HepG2 (cell line): Measurements from ENCODE around the gene POU4F2. TPM values are rescaled to one million over a fixed set of nuclear protein-coding genes. Genes with fewer than 3 reads are reported as not detected.

ENCODE experiments used
- ATAC-seq: fragments of 200-7000 bp; cut with Tn5 transposase; 3 replicates; pipeline ENCODE4 v1.9.1; 2020; ENCODE audit warnings: mild to moderate bottlenecking, moderate library complexity
- BruUV-seq: library from RNA; stranded (reverse); fragments of 400-500 nt; replicated peaks from 2 replicates; lab custom pipeline; 2021; lab: Mats Ljungman, UMichigan
- CTCF ChIA-PET: fragments of 300-600 bp; formaldehyde crosslinking; extraction: SDS; loops from one replicate; lab custom pipeline; 2021; ENCODE audit warnings: low total read pairs, inconsistent platforms, low intra/inter-chr PET ratio; lab: Yijun Ruan, JAX
- POLR2A ChIA-PET: fragments of 350-600 bp; sonication (Branson Sonifier 250); formaldehyde crosslinking; loops from one replicate; lab custom pipeline; 2020; ENCODE audit warnings: antibody characterized with exemption, inconsistent platforms; lab: Yijun Ruan, JAX
- DNase-seq: peaks from one replicate; pipeline ENCODE4 v3.0.0-alpha.2; 2015; ENCODE audit warnings: low spot score
- FAIRE-seq: peaks from 3 replicates; lab custom pipeline; 2011; peaks lifted over from hg19 to GRCh38; lab: Jason Lieb, UNC
- H2AFZ ChIP-seq: one replicate; pipeline ENCODE4 v1.6.1; 2011; ENCODE audit warnings: low read length, inconsistent platforms
- H3K27ac ChIP-seq: fragments of 300-600 bp; 3 replicates; pipeline ENCODE4 v1.8.0; 2011; ENCODE audit warnings: mixed run types, mild to moderate bottlenecking, mixed read lengths, low read length, inconsistent platforms; ENCODE audit not compliant: insufficient read depth; ENCODE audit errors: extremely low read length
- H3K27me3 ChIP-seq, 2 experiments: fragments of 200-600 bp in 1 of 2; 2 replicates in 1 of 2; 3 replicates in 1 of 2; pipeline versions ENCODE4 v1.6.0 to v1.8.0; 2011; ENCODE audit warnings: low read length in 2 of 2, mild to moderate bottlenecking in 2 of 2, moderate library complexity in 2 of 2, inconsistent platforms in 1 of 2; ENCODE audit not compliant: insufficient read depth in 2 of 2, control insufficient read depth in 1 of 2
- H3K36me3 ChIP-seq, 2 experiments: fragments of 200-600 bp in 1 of 2; replicated peaks in 1 of 2; 2 replicates in 1 of 2; 3 replicates in 1 of 2; pipeline versions ENCODE4 v1.5.1 to v1.8.0; 2011; ENCODE audit warnings: low read length in 2 of 2, inconsistent platforms in 1 of 2; ENCODE audit not compliant: insufficient read depth in 2 of 2, control insufficient read depth in 1 of 2
- H3K4me1 ChIP-seq: 2 replicates; pipeline ENCODE4 v1.5.1; 2012; ENCODE audit warnings: low read length, inconsistent platforms; ENCODE audit not compliant: insufficient read depth
- H3K4me2 ChIP-seq: 2 replicates; pipeline ENCODE4 v1.6.0; 2011; ENCODE audit warnings: low read depth, low read length, inconsistent platforms
- H3K4me3 ChIP-seq, 3 experiments: fragments of 200-600 bp in 1 of 3; sonication (generic), shearing (Covaris generic) in 1 of 3; replicated peaks in 1 of 3; 2 replicates each; pipeline ENCODE4 v1.5.1; 2011 to 2016; ENCODE audit warnings: low read length in 3 of 3, inconsistent platforms in 2 of 3, low read depth in 2 of 3, mild to moderate bottlenecking in 2 of 3, control low read depth in 1 of 3, mixed read lengths in 1 of 3; ENCODE audit not compliant: insufficient read depth in 1 of 3
- H3K79me2 ChIP-seq: one replicate; pipeline ENCODE4 v1.6.1; 2011; ENCODE audit warnings: low read length, inconsistent platforms; ENCODE audit not compliant: insufficient read depth
- H3K9ac ChIP-seq: 2 replicates; pipeline ENCODE4 v1.6.0; 2011; ENCODE audit warnings: mild to moderate bottlenecking, low read depth, low read length, inconsistent platforms; ENCODE audit not compliant: insufficient read depth
- H3K9me3 ChIP-seq: 2 replicates; pipeline ENCODE4 v1.5.1; 2012; ENCODE audit warnings: mild to moderate bottlenecking, low read length
- H4K20me1 ChIP-seq: 2 replicates; pipeline ENCODE4 v1.6.0; 2011; ENCODE audit warnings: inconsistent platforms, mild to moderate bottlenecking, low read length, moderate library complexity; ENCODE audit not compliant: insufficient read depth
- ARID5B ChIP-seq: IDR thresholded peaks from 2 replicates; pipeline ENCODE4 v1.4.0; 2020; ENCODE audit warnings: mild to moderate bottlenecking, missing genetic modification reagents
- ATRX ChIP-seq: sonication (generic); formaldehyde crosslinking; IDR thresholded peaks from 2 replicates; pipeline ENCODE4 v1.4.0; 2020; ENCODE audit warnings: missing genetic modification reagents, borderline replicate concordance
- CBX2 ChIP-seq, 2 experiments: fragments of 200-600 bp in 1 of 2; sonication (generic); formaldehyde crosslinking in 1 of 2; IDR thresholded peaks; 2 replicates each; pipeline versions ENCODE4 v1.7.0 to v1.8.1; 2018 to 2022; ENCODE audit warnings: low read depth in 2 of 2, low read length in 1 of 2, mild to moderate bottlenecking in 1 of 2, missing genetic modification reagents in 1 of 2
- EP300 ChIP-seq, 3 experiments: sonication (generic) in 1 of 3; formaldehyde crosslinking in 1 of 3; IDR thresholded peaks; 2 replicates each; pipeline versions ENCODE4 v1.5.1 to v1.6.1; 2011 to 2020; ENCODE audit warnings: low read depth in 2 of 3, low read length in 2 of 3, borderline replicate concordance in 1 of 3, improper control_type of control experiment in 1 of 3, mild to moderate bottlenecking in 1 of 3, missing genetic modification reagents in 1 of 3, moderate library complexity in 1 of 3
- MBNL3 ChIP-seq: fragments of 250-450 bp; sonication (Bioruptor Pico); conservative IDR thresholded peaks from 2 replicates; pipeline ENCODE4 v1.8.0; 2022; ENCODE audit warnings: mild to moderate bottlenecking, inconsistent platforms
- SIN3B ChIP-seq: fragments of 150-350 bp; IDR thresholded peaks from 2 replicates; pipeline ENCODE4 v1.6.1; 2014; ENCODE audit warnings: low read length
- TFAP4 ChIP-seq: sonication (generic); IDR thresholded peaks from 2 replicates; pipeline ENCODE4 v1.6.1; 2016; ENCODE audit warnings: low read depth, borderline replicate concordance
- ZNF329 ChIP-seq: sonication (generic); formaldehyde crosslinking; IDR thresholded peaks from 2 replicates; pipeline ENCODE4 v1.9.0; 2021; ENCODE audit warnings: low read depth, mild to moderate bottlenecking, missing genetic modification reagents
- ZNF333 ChIP-seq: sonication (generic); formaldehyde crosslinking; IDR thresholded peaks from 2 replicates; pipeline ENCODE4 v1.4.0; 2020; ENCODE audit warnings: mild to moderate bottlenecking, missing genetic modification reagents, borderline replicate concordance
- WGBS: methylation state at CpG from one replicate; pipeline ENCODE4 v1.1.6; 2017; ENCODE audit warnings: low lambda C conversion rate; 5-methylcytosine and 5-hydroxymethylcytosine counted together
- in situ Hi-C: cut with HindIII; loops from 2 replicates; pipeline ENCODE4 v1.10.0; 2017; ENCODE audit warnings: low pct_unique_long_range_greater_than_20kb; ENCODE audit not compliant: extremely low pct_ligation_motif_present
- intact Hi-C: fragments of 100-400 bp; cut with micrococcal nuclease; formaldehyde crosslinking; loops from one replicate; pipeline ENCODE4 v1.10.0; 2022; ENCODE audit not compliant: unreplicated experiment
- polyA plus RNA-seq, 8 experiments: library from polyadenylated mRNA; depleted of rRNA in 3 of 8; stranded (reverse) in 7 of 8; unstranded in 1 of 8; fragments of >200 nt; fragmentation: Illumina TruSeq in 4 of 8; extraction: Trizol in 4 of 8; gene quantifications; 2 replicates each; pipeline versions ENCODE4 v1.2.1 to v1.2.3, GENCODE V29; 2011 to 2016; ENCODE audit warnings: low read depth in 4 of 8, missing spikeins in 1 of 8, mixed read lengths in 1 of 8; ENCODE audit not compliant: insufficient read depth in 1 of 8
- total RNA-seq, 5 experiments: library from RNA; depleted of rRNA; stranded (reverse); fragments of >200 nt; fragmentation: Illumina TruSeq; extraction: Trizol; gene quantifications; 2 replicates each; pipeline ENCODE4 v1.2.3, GENCODE V29; 2016; ENCODE audit warnings: low read depth in 1 of 5
- TF ChIP-seq, protein P1 (sequence below): sonication (generic); formaldehyde crosslinking; conservative IDR thresholded peaks from 2 replicates; pipeline ENCODE4 v1.4.0; 2020; ENCODE audit warnings: missing genetic modification reagents

POU4F2 gene
- total and polyA plus RNA-seq, 2 of the 13 experiments (the other 11 are each of a cell fraction or from before 2014, with no cell fraction given): not detected

- Histone ChIP-seq H3K4me2 (no peak overlapping the region), H3K36me3 (no peaks in the 10 kb centered on the region), H3K9ac (no peak overlapping the region), H2AFZ (no peak overlapping the region), H3K27ac (no peak overlapping the region), H4K20me1 (no peaks in the 10 kb centered on the region), H3K27me3 (no peaks in the 10 kb centered on the region), H3K4me3 (no peak overlapping the region), H3K9me3 (no peaks in the 10 kb centered on the region), H3K4me1 (no peaks in the 10 kb centered on the region), H3K79me2 (no peaks in the 10 kb centered on the region)
- 56% methylated on average over 29 of the region's 37 CpGs for WGBS
- ChIA-PET CTCF (no interaction called here), POLR2A (no interaction called here)
- ATAC-seq: no peak
- BruUV-seq: no TSS peak
- DNase-seq: no peak
- FAIRE-seq: no peak
- intact Hi-C loops: no loop called here
- no peak for TF ChIP-seq ZNF333
- TF ChIP-seq TFAP4: no peak
- no peak for TF ChIP-seq ATRX (CRISPR knock-in tag)
- no peak for TF ChIP-seq SIN3B
- TF ChIP-seq ARID5B (CRISPR knock-in tag): no peak
- TF ChIP-seq, protein P1, sequence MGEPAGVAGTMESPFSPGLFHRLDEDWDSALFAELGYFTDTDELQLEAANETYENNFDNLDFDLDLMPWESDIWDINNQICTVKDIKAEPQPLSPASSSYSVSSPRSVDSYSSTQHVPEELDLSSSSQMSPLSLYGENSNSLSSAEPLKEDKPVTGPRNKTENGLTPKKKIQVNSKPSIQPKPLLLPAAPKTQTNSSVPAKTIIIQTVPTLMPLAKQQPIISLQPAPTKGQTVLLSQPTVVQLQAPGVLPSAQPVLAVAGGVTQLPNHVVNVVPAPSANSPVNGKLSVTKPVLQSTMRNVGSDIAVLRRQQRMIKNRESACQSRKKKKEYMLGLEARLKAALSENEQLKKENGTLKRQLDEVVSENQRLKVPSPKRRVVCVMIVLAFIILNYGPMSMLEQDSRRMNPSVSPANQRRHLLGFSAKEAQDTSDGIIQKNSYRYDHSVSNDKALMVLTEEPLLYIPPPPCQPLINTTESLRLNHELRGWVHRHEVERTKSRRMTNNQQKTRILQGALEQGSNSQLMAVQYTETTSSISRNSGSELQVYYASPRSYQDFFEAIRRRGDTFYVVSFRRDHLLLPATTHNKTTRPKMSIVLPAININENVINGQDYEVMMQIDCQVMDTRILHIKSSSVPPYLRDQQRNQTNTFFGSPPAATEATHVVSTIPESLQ (CRISPR knock-in tag): no peak
- TF ChIP-seq MBNL3: no peak
- TF ChIP-seq ZNF329 (CRISPR knock-in tag): no peak
- TF ChIP-seq EP300 (IDR thresholded peaks at IDR 0.05; ENCODE audit: low read depth in 2 of 2, low read length in 2 of 2): no peak
- no peak for TF ChIP-seq EP300 (CRISPR knock-in tag; IDR thresholded peaks at IDR 0.05; ENCODE audit: borderline replicate concordance)
- no peak for TF ChIP-seq CBX2 (IDR thresholded peaks at IDR 0.05; ENCODE audit: low read depth, low read length)
- TF ChIP-seq CBX2 (CRISPR knock-in tag; IDR thresholded peaks at IDR 0.05; ENCODE audit: low read depth): no peak
- in situ Hi-C loops: no loop called here
Measured at GRCh38 chr4:146640465-146641061, 1.9 kb downstream of the POU4F2 start.
